ENCODE results near the gene SBK2.

- TF ChIP-seq POLR2A (IDR thresholded peaks at IDR 0.05; ENCODE audit: extremely low read depth, insufficient read length) (no peak), CTCF (IDR thresholded peaks at IDR 0.05; ENCODE audit: low read depth, low read length) (no peak), MAX (IDR thresholded peaks at IDR 0.05; ENCODE audit: low read depth, low read length) (no peak)
Observed at GRCh38 chr19:55552206-55552605, 15.3 kb upstream of the SBK2 start.

Measured in NB4 (cell line).